ENCODE results near the gene DKKL1.
"Not testable (repeated sequence)": the region's sequence is repeated elsewhere in the genome, so short reads cannot be mapped to it uniquely, and the experiment has no call there.

The DKKL1 gene

GRCh38 chr19:49331616-49332055, 32.0 kb upstream of the DKKL1 start:
- Histone ChIP-seq H3K9ac (ENCODE audit: low read length in 2 of 2) (no peak overlapping the region), H3K27me3 (ENCODE audit: control insufficient read depth in 1 of 2, insufficient read depth in 2 of 2, low read length in 2 of 2) (no peaks in the 10 kb centered on the region), H3K36me3 (ENCODE audit: control insufficient read depth in 2 of 2, insufficient read depth in 2 of 2, low read length in 2 of 2) (peaks cover 0 to 11% of the 10 kb centered on the region in 2 donors), H3K27ac (ENCODE audit: low read length) (no peak overlapping the region), H3K4me1 (ENCODE audit: control insufficient read depth, insufficient read depth, low read length) (no peaks in the 10 kb centered on the region), H3K4me3 (ENCODE audit: low read length in 2 of 2) (no peak overlapping the region), H3K9me3 (ENCODE audit: control insufficient read depth in 2 of 2, low read length in 2 of 2) (no peaks in the 10 kb centered on the region)

- not testable (repeated sequence) for H3K4me1 ChIP-seq (ENCODE audit: control insufficient read depth, insufficient read depth, low read length); H3K4me3 ChIP-seq (ENCODE audit: low read length in 2 of 2); H3K27ac ChIP-seq (ENCODE audit: low read length); H3K9ac ChIP-seq (ENCODE audit: low read length in 2 of 2); H3K27me3 ChIP-seq (ENCODE audit: control insufficient read depth in 1 of 2, insufficient read depth in 2 of 2, low read length in 2 of 2); H3K9me3 ChIP-seq (ENCODE audit: control insufficient read depth in 2 of 2, low read length in 2 of 2)
- H3K36me3 ChIP-seq (ENCODE audit: control insufficient read depth in 2 of 2, insufficient read depth in 2 of 2, low read length in 2 of 2), result peaks cover 0 to 11% of the 10 kb centered on the region in 2 donors
Observed at GRCh38 chr19:49332691-49333417, 30.8 kb upstream of the DKKL1 start.

GRCh38 chr19:49333418-49333805, 30.3 kb upstream of the DKKL1 start:
- Histone ChIP-seq H3K9ac (ENCODE audit: low read length in 2 of 2) (no peak overlapping the region), H3K4me1 (ENCODE audit: control insufficient read depth, insufficient read depth, low read length) (peaks cover 3% of the 10 kb centered on the region), H3K27ac (ENCODE audit: low read length) (no peak overlapping the region), H3K9me3 (ENCODE audit: control insufficient read depth in 2 of 2, low read length in 2 of 2) (no peaks in the 10 kb centered on the region), H3K27me3 (ENCODE audit: control insufficient read depth in 1 of 2, insufficient read depth in 2 of 2, low read length in 2 of 2) (no peaks in the 10 kb centered on the region), H3K36me3 (ENCODE audit: control insufficient read depth in 2 of 2, insufficient read depth in 2 of 2, low read length in 2 of 2) (peaks cover 0 to 11% of the 10 kb centered on the region in 2 donors), H3K4me3 (ENCODE audit: low read length in 2 of 2) (no peak overlapping the region)

- Histone ChIP-seq H3K36me3 (ENCODE audit: control insufficient read depth in 2 of 2, insufficient read depth in 2 of 2, low read length in 2 of 2) (peaks cover 0 to 11% of the 10 kb centered on the region in 2 donors), H3K27ac (ENCODE audit: low read length) (no peak overlapping the region), H3K4me1 (ENCODE audit: control insufficient read depth, insufficient read depth, low read length) (peaks cover 7% of the 10 kb centered on the region), H3K27me3 (ENCODE audit: control insufficient read depth in 1 of 2, insufficient read depth in 2 of 2, low read length in 2 of 2) (no peaks in the 10 kb centered on the region), H3K9me3 (ENCODE audit: control insufficient read depth in 2 of 2, low read length in 2 of 2) (no peaks in the 10 kb centered on the region), H3K4me3 (ENCODE audit: low read length in 2 of 2) (no peak overlapping the region), H3K9ac (ENCODE audit: low read length in 2 of 2) (no peak overlapping the region)
Observed at GRCh38 chr19:49333811-49334288, 29.8 kb upstream of the DKKL1 start.

- Histone ChIP-seq H3K36me3 (ENCODE audit: control insufficient read depth in 2 of 2, insufficient read depth in 2 of 2, low read length in 2 of 2) (peaks cover 0 to 10% of the 10 kb centered on the region in 2 donors), H3K4me3 (ENCODE audit: low read length in 2 of 2) (peak within 1 kb of the TSS in 1 of 2 donors; percentile 22), H3K27me3 (ENCODE audit: control insufficient read depth in 1 of 2, insufficient read depth in 2 of 2, low read length in 2 of 2) (no peaks in the 10 kb centered on the region), H3K9ac (ENCODE audit: low read length in 2 of 2) (no peak within 1 kb of the TSS), H3K27ac (ENCODE audit: low read length) (no peak within 1 kb of the TSS), H3K4me1 (ENCODE audit: control insufficient read depth, insufficient read depth, low read length) (peaks cover 16% of the 10 kb centered on the region), H3K9me3 (ENCODE audit: control insufficient read depth in 2 of 2, low read length in 2 of 2) (no peaks in the 10 kb centered on the region)
Observed at GRCh38 chr19:49335071-49335783, 28.4 kb upstream of the DKKL1 start, which contains the start of gene CD37. Gene CD37 (plus strand): TSS chr19:49335406. CDS start chr19:49335541, 135 bp downstream.

GRCh38 chr19:49335784-49336481, 27.7 kb upstream of the DKKL1 start:
- H3K27ac ChIP-seq (ENCODE audit: low read length), result no peak overlapping the region
- no peak overlapping the region for H3K9ac ChIP-seq (ENCODE audit: low read length in 2 of 2)
- H3K36me3 ChIP-seq (ENCODE audit: control insufficient read depth in 2 of 2, insufficient read depth in 2 of 2, low read length in 2 of 2), result peaks cover 0 to 8% of the 10 kb centered on the region in 2 donors
- H3K9me3 ChIP-seq (ENCODE audit: control insufficient read depth in 2 of 2, low read length in 2 of 2), result no peaks in the 10 kb centered on the region
- no peaks in the 10 kb centered on the region for H3K27me3 ChIP-seq (ENCODE audit: control insufficient read depth in 1 of 2, insufficient read depth in 2 of 2, low read length in 2 of 2)
- H3K4me1 ChIP-seq (ENCODE audit: control insufficient read depth, insufficient read depth, low read length), result peaks cover 18% of the 10 kb centered on the region
- peak overlapping the region in 1 of 2 donors; percentile 22 for H3K4me3 ChIP-seq (ENCODE audit: low read length in 2 of 2)

GRCh38 chr19:49336482-49337266, 27.0 kb upstream of the DKKL1 start:
- Histone ChIP-seq H3K9ac (ENCODE audit: low read length in 2 of 2) (no peak overlapping the region), H3K27me3 (ENCODE audit: control insufficient read depth in 1 of 2, insufficient read depth in 2 of 2, low read length in 2 of 2) (no peaks in the 10 kb centered on the region), H3K9me3 (ENCODE audit: control insufficient read depth in 2 of 2, low read length in 2 of 2) (no peaks in the 10 kb centered on the region), H3K36me3 (ENCODE audit: control insufficient read depth in 2 of 2, insufficient read depth in 2 of 2, low read length in 2 of 2) (peaks cover 0 to 10% of the 10 kb centered on the region in 2 donors), H3K4me3 (ENCODE audit: low read length in 2 of 2) (no peak overlapping the region), H3K27ac (ENCODE audit: low read length) (no peak overlapping the region), H3K4me1 (ENCODE audit: control insufficient read depth, insufficient read depth, low read length) (peaks cover 18% of the 10 kb centered on the region)

- Histone ChIP-seq H3K27me3 (ENCODE audit: control insufficient read depth in 1 of 2, insufficient read depth in 2 of 2, low read length in 2 of 2) (no peaks in the 10 kb centered on the region), H3K4me3 (ENCODE audit: low read length in 2 of 2) (no peak overlapping the region), H3K9me3 (ENCODE audit: control insufficient read depth in 2 of 2, low read length in 2 of 2) (no peaks in the 10 kb centered on the region), H3K4me1 (ENCODE audit: control insufficient read depth, insufficient read depth, low read length) (peaks cover 18% of the 10 kb centered on the region), H3K9ac (ENCODE audit: low read length in 2 of 2) (no peak overlapping the region), H3K36me3 (ENCODE audit: control insufficient read depth in 2 of 2, insufficient read depth in 2 of 2, low read length in 2 of 2) (peaks cover 0 to 9% of the 10 kb centered on the region in 2 donors), H3K27ac (ENCODE audit: low read length) (peak overlapping the region; percentile 92)
Observed at GRCh38 chr19:49337267-49338022, 26.2 kb upstream of the DKKL1 start.

GRCh38 chr19:49338023-49338677, 25.5 kb upstream of the DKKL1 start:
- peaks cover 18% of the 10 kb centered on the region for H3K4me1 ChIP-seq (ENCODE audit: control insufficient read depth, insufficient read depth, low read length)
- no peaks in the 10 kb centered on the region for H3K27me3 ChIP-seq (ENCODE audit: control insufficient read depth in 1 of 2, insufficient read depth in 2 of 2, low read length in 2 of 2)
- H3K27ac ChIP-seq (ENCODE audit: low read length), result peak overlapping the region; percentile 92
- no peaks in the 10 kb centered on the region for H3K9me3 ChIP-seq (ENCODE audit: control insufficient read depth in 2 of 2, low read length in 2 of 2)
- H3K36me3 ChIP-seq (ENCODE audit: control insufficient read depth in 2 of 2, insufficient read depth in 2 of 2, low read length in 2 of 2), result peaks cover 4 to 15% of the 10 kb centered on the region in 2 donors
- peak overlapping the region; percentile 45 to 64 for H3K9ac ChIP-seq (ENCODE audit: low read length in 2 of 2)
- H3K4me3 ChIP-seq (ENCODE audit: low read length in 2 of 2), result peak overlapping the region; percentile 64 to 76

All from stomach smooth muscle (tissue), 2 donors.